Testis (tissue), 3 donors: ENCODE results near the gene PACSIN2. TPM values are rescaled to one million over a fixed set of nuclear protein-coding genes. Genes with fewer than 3 reads are reported as not detected.
"Not testable (repeated sequence)": the region's sequence is repeated elsewhere in the genome, so short reads cannot be mapped to it uniquely, and the experiment has no call there.

Experiments used
- DNase-seq: peaks from one replicate; pipeline ENCODE4 v3.0.0-alpha.2; 2019
- H3K27ac ChIP-seq, 2 donors: fragments of 200-600 bp; sonication (generic); one replicate each; pipeline ENCODE4 v1.5.1; 2019
- H3K27me3 ChIP-seq: fragments of 200-600 bp; sonication (generic); one replicate; pipeline ENCODE4 v1.5.1; 2019
- H3K36me3 ChIP-seq: fragments of 200-600 bp; sonication (generic); one replicate; pipeline ENCODE4 v1.5.1; 2017; ENCODE audit warnings: low read depth; ENCODE audit errors: missing control alignments
- H3K4me1 ChIP-seq: fragments of 200-600 bp; sonication (generic); one replicate; pipeline ENCODE4 v1.5.1; 2019
- H3K4me3 ChIP-seq, 2 donors: fragments of 200-600 bp; sonication (generic); one replicate each; pipeline ENCODE4 v1.5.1; 2017 to 2019
- H3K9me3 ChIP-seq: fragments of 200-600 bp; sonication (generic); one replicate; pipeline ENCODE4 v1.5.1; 2017
- CTCF ChIP-seq, 3 experiments: fragments of 450-650 bp in 2 of 3; fragments of 200-600 bp in 1 of 3; sonication (generic) in 1 of 3; IDR thresholded peaks; one replicate each; pipeline ENCODE4 v1.5.1; 2016 to 2019; ENCODE audit warnings: antibody characterized with exemption in 3 of 3, mild to moderate bottlenecking in 2 of 3, moderate library complexity in 1 of 3
- POLR2A ChIP-seq: fragments of 450-650 bp; IDR thresholded peaks from one replicate; pipeline ENCODE4 v1.6.1; 2017; ENCODE audit warnings: antibody characterized with exemption, mild to moderate bottlenecking, moderate library complexity
- WGBS, 2 donors: methylation state at CpG; one replicate each; pipeline ENCODE4 v1.1.5; 2018; 5-methylcytosine and 5-hydroxymethylcytosine counted together
- intact Hi-C: fragments of 100-400 bp; cut with DNase I; formaldehyde crosslinking; loops from one replicate; pipeline ENCODE4 v1.15.1; 2023; ENCODE audit warnings: low total_unique reads
- polyA plus RNA-seq: library from polyadenylated mRNA; stranded (reverse); fragments of 350-450 nt; fragmentation: Illumina TruSeq; extraction: RNeasy Lipid Tissue Mini Kit (QIAGEN cat#74804); gene quantifications from one replicate; pipeline ENCODE4 v1.2.3, GENCODE V29; 2014; ENCODE audit warnings: low read depth, low replicate concordance; ENCODE audit not compliant: insufficient read depth
- total RNA-seq, 2 donors: library from RNA; depleted of rRNA; stranded (reverse); fragments of >200 nt; gene quantifications; one replicate each; pipeline ENCODE4 v1.2.3, GENCODE V29; 2016

PACSIN2 gene
- total and polyA plus RNA-seq, 3 donors from 2014 or later: 43.5 to 45.6 (median 43.6) TPM

GRCh38 chr22:42925598-42925997 is 89.4 kb downstream of the PACSIN2 start:
- intact Hi-C loops: no loop called here
- no peak for DNase-seq
- Histone ChIP-seq H3K27me3 (no peaks in the 10 kb centered on the region), H3K27ac (no peak overlapping the region), H3K4me1 (peaks cover 31% of the 10 kb centered on the region), H3K36me3 (no peaks in the 10 kb centered on the region), H3K9me3 (no peaks in the 10 kb centered on the region), H3K4me3 (no peak overlapping the region)
- no peak for TF ChIP-seq CTCF (IDR thresholded peaks at IDR 0.05)
- TF ChIP-seq POLR2A: no peak
- 87 to 89% methylated on average over 6 of the region's 6 CpGs for WGBS, 2 donors

GRCh38 chr22:42925031-42925430 is 89.9 kb downstream of the PACSIN2 start:
- H3K27ac ChIP-seq, H3K36me3 ChIP-seq, H3K4me3 ChIP-seq, DNase-seq, H3K27me3 ChIP-seq, H3K9me3 ChIP-seq, intact Hi-C loops: not testable (repeated sequence)
- H3K4me1 ChIP-seq: peaks cover 26% of the 10 kb centered on the region
- 94 to 95% methylated on average over 10 of the region's 10 CpGs for WGBS, 2 donors

- Histone ChIP-seq H3K36me3 (no peaks in the 10 kb centered on the region), H3K4me3 (no peak overlapping the region), H3K27me3 (no peaks in the 10 kb centered on the region), H3K4me1 (peaks cover 20% of the 10 kb centered on the region), H3K27ac (no peak overlapping the region), H3K9me3 (no peaks in the 10 kb centered on the region)
- intact Hi-C loops: no loop called here
- TF ChIP-seq POLR2A (no peak), CTCF (IDR thresholded peaks at IDR 0.05) (no peak)
- 93 to 95% methylated on average over 9 of the region's 9 CpGs for WGBS, 2 donors
- DNase-seq: no peak
Measured at GRCh38 chr22:42924436-42924835, 90.5 kb downstream of the PACSIN2 start.

- no peaks in the 10 kb centered on the region for H3K9me3 ChIP-seq
- no peak for DNase-seq
- peaks cover 18% of the 10 kb centered on the region for H3K4me1 ChIP-seq
- intact Hi-C loops: no loop called here
- no peaks in the 10 kb centered on the region for H3K36me3 ChIP-seq
- WGBS, 2 donors: 63 to 76% methylated on average over 13 of the region's 13 CpGs
- no peak for TF ChIP-seq CTCF (IDR thresholded peaks at IDR 0.05)
- TF ChIP-seq POLR2A: no peak
- no peaks in the 10 kb centered on the region for H3K27me3 ChIP-seq
- no peak overlapping the region for H3K27ac ChIP-seq
- H3K4me3 ChIP-seq: no peak overlapping the region
Measured at GRCh38 chr22:42922374-42923191, 92.4 kb downstream of the PACSIN2 start.

GRCh38 chr22:42920101-42920820 is 94.7 kb downstream of the PACSIN2 start:
- Histone ChIP-seq H3K36me3 (no peaks in the 10 kb centered on the region), H3K4me1 (peaks cover 3% of the 10 kb centered on the region), H3K9me3 (no peaks in the 10 kb centered on the region), H3K27ac (no peak overlapping the region), H3K27me3 (no peaks in the 10 kb centered on the region), H3K4me3 (no peak overlapping the region)
- intact Hi-C loops: no loop called here
- WGBS, 2 donors: 83 to 85% methylated on average over 10 of the region's 10 CpGs
- DNase-seq: no peak
- TF ChIP-seq POLR2A: no peak
- no peak for TF ChIP-seq CTCF (IDR thresholded peaks at IDR 0.05)
